ENCODE results near the gene AOAH.

Gene AOAH, protein sequence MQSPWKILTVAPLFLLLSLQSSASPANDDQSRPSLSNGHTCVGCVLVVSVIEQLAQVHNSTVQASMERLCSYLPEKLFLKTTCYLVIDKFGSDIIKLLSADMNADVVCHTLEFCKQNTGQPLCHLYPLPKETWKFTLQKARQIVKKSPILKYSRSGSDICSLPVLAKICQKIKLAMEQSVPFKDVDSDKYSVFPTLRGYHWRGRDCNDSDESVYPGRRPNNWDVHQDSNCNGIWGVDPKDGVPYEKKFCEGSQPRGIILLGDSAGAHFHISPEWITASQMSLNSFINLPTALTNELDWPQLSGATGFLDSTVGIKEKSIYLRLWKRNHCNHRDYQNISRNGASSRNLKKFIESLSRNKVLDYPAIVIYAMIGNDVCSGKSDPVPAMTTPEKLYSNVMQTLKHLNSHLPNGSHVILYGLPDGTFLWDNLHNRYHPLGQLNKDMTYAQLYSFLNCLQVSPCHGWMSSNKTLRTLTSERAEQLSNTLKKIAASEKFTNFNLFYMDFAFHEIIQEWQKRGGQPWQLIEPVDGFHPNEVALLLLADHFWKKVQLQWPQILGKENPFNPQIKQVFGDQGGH

DNA sequence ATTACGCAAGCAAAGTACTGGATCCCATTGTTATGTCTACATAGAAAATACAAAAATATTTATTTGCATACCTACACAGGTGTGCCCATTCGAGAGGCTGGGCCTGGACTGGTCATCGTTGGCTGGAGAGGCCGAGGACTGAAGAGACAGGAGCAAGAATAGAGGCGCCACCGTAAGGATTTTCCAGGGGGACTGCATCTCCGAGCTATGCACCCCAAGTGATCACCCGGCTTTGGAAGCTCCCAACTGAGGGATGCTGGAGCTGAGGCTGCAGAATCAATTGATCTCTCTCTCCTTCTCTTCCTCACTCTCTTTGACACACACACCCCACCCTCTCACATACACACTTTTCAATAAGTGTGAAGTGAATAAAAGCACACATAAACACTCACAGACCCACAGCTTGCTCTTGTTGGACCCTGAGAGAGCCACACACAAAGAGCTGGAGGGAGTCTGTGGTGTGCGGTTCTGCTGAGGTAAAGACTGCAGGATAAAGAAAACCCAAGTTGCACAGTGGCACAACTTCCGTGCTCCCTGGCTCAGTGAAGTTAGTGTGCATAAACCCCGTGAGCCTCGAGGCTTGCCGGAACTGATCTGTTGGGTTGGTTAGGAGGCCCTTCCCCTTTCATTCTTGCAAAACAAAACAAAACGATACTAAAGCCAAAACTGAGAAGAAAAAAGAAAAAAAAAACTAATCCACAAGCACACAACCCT, at the start of gene AOAH:
Gene AOAH, minus strand, starts transcription at position 544 of the 714 bp plus-strand sequence. Its CDS starts 346 bp downstream, at position 198.
- DNase-seq: no peak

DNA sequence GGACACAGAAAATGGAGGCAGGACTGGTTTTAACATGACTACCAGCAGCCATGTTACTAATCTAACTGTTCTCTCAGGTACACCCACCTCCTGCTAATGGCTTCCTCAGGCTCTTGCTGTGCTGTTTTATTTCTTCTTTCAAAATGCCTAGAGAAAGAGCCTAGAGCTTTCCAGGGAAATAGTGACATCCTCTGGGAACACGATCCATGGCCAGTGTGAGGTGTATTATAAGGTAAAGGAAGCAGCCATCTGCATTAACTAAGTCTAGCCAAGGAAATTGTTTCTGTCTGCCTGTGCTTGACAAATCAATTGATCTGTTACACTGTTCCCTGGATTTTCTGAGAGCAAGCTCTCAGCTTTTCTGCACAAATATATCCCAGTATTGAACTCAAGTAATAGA, 42.2 kb upstream of the AOAH start:
- no peak for DNase-seq

DNA sequence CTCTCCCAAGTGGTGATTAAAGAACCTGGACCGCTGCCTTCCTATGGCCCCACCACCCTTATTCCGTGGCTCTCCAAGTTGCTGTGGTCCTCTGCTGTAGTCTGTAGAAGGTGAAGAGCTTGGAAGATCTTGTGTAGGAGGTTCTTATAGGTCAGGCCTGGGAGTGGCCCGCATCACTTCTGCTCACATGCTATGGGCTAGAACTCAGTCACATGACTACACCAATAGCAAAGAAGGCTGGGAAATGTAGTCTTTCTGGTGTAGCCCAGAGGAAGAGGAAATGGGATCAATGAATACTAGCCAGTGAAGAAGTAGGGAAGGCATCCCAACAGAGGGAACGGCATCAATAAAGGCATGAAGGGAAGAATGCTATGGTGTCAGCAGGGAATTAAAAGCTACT, 41.3 kb upstream of the AOAH start:
- DNase-seq: no peak

DNA sequence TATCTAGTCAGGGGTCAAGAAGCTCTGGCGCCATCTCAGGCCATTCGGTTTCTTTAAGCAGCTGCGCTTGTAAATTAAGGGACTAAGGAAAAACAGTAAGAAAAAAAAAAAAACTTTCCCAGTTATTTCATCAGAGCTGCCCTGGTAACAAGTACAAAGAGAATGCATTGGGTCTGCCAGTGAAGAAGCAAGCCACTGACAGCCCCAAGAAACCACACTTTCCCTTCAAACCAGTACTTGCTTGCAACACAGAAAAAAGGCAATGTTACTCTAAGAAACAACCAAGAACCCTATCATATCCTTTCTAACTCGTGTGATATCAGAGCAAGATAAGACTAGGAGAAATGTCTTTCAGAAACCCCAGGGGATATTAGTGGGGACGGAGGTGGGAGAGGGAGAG, 40.6 kb upstream of the AOAH start:
- no peak for DNase-seq

DNA sequence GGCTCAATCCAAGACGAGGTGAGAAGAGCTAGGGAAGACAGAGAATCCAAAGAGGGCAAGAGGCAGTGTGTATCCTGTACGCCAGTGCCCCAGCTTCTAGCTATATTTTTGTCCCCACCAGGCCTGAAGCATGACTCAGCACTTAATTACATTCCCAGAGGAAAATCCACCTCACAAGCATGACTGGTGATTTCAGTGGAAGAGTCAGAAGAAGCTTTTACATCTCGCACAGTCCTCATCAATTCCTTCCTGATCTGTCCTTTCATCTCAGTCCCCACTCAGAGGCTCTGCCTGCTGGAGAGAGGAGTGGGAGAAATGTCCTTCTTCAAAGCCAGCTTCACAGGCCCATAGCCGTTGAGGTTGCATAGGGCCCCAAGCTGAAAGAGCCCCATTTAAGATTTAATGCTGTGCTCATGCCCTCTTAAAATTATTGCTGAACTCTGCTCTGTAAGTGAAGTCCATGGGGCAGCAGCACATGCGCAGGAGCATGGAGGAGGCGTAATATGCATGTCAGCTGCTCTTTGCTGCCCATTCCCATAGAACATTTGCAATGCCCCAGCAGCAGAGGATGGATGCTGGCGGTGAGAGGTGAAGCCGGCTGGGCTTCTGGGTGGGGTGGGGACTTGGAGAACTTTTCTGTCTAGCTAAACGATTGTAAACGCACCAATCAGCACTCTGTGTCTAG, 39.0 kb upstream of the AOAH start:
- DNase-seq: no peak

DNA sequence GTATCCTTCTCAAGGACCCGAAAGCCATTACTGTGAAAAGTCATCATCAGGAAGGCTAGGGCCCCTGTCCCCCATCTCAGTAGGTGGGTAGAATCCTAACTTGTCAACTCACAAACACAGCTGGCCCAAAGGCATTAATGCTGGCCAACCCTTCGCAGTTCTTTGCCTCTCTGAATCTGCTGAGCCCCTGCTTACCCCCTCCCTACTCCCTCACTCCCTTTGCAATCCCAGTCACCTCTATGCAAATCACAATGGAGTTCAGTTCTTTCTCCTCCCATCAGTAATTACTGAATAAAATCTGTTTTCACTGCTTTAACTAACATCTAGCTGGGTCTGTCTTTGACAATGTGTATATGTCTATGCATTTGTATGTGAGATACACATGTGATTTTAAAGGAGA, 38.1 kb upstream of the AOAH start:
- no peak for DNase-seq

DNA sequence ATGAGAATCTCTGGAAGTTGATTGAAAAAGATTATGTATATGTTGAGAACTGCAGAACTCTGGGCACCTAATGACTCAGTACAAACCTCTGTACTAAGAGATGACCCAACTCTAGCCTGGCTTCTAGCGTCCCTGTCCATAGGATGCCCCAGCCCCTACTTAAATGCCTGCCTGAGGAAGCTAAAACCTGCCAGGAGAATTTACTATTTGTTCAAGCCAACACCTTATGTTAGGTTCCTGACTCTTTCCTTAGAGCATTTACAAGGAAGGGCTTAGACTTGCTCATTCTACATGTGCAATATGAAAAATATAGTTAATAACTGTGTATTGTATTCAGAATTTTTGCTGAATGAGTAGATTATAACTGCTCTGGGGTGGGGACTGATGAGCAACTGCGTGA, 37.5 kb upstream of the AOAH start:
- no peak for DNase-seq

DNA sequence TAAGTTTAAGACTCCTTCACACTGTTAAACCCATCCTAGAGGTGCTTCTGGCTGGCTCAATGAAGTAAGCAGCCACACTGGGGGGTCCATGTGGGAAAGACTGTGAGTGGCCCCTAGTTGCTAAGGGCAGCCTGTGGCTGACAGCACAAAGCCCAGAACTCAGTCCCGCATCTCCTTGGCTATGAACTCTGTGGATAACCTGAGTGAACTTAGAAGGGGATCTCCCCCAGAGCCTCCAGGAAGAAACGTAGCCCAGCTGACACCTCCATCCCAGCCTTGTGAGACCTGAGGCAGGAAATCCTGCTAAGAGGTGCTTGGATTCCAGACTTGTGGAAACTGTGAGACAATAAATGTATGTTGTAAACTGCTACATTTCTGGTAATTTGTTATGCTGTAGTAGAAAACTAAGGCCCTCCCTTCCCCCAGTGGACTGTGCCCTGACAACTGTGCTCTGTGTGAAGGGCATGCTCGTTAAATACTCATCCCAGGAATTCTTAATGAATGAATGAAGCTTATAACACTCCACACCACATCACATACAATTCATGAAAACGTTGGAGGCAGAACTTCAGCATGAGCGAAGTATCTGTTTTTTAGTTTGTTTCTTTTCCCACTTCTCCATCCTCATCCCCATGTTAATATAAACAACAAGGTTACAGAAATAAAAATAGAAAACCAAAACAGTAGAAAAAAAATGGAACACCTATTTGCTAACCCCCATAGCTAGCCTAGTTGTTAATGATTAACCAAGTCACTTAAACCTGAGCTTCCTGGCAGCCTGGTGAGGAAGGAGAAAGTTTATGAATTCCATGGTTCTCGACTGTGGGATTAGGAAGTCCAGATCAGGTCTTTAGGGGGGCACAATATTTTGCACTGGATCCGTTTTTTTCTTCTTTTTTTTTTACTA, 36.8 kb upstream of the AOAH start:
- DNase-seq: no peak

DNA sequence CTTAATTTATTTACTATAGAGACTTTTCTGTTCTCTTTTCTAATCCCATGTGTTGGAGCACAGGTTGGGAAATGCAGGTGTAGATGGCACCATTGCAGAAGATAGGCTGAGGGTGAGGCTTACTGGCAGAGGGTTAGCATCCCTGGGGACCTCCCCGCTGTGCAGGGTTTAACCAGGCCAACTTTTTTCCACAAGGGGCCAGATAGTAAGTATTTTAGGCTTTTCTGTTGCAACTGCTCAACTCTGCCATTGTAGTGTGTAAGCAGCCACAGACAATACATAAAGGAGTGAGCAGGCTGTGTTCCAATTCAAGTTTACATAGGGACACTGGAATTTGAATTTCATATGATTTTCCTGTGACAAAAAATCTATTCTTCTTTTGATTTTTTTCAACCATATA, 34.6 kb upstream of the AOAH start:
- no peak for DNase-seq

DNA sequence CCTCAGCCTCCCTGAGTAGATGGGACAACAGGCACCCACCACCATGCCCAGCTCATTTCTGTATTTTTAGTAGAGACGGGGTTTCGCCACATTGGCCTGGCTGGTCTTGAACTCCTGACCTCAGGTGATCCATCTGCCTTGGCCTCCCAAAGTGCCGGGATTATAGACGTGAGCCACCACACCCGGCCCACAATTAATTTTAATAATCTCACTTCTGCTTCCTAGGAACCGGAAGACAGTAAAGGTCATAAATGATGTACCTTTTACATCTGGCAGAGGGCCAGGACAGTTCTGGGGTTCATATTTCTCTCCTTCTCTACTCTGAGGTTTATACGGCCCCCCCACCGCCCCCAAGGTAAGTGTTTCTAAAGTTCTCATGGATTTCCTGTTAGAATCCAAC, 31.2 kb upstream of the AOAH start:
- no peak for DNase-seq

DNA sequence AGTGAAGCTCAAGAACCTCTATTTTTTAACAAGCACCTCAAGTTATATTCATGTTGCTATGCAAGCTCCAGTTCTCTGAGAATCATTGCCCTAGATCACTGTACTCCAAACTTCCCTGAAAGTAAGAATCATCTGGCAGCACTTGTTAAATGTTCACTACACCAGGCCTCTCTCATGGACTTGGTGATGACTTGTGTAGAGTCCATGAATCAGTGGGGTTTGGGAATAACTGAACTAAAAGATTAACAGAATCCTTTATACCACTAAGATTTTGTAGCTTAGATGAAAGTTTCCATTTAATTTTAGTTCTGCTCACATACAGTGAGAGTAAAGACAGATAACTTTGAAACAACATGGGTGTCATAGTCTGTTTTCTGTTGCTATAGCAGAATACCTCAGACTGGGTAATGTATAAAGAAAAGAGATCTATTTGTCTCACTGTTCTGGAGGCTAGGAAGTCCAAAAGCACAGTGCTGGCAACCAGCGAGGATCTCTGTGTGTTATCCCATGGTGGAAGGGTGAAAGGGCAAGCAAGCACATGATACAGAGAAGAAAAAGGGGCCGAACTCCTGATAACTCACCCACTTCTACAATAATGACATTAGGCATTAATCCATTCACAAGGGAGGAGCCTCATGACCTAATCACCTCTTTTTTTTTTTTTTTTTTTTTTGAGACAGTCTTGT, 27.9 kb upstream of the AOAH start:
- DNase-seq: no peak

DNA sequence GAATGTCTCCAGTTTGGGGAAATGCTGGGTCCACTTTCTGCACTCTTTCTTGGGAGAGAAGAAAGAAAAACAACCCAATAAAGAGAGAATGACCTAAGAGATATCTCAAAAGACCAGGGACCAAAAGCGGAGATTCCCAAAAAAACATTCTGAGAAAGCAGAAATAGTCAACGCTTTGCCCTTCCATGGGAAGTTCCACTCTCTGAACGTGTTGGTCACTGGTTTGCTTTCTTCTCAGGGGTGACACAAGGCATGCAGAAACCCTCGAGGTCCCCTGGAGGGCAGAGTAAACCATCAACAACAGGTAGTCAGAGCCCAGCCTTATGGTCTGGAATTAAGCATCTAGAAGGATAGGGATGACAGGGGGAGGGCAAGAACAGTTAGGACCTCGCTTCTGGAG, 26.2 kb upstream of the AOAH start:
- DNase-seq: no peak

DNA sequence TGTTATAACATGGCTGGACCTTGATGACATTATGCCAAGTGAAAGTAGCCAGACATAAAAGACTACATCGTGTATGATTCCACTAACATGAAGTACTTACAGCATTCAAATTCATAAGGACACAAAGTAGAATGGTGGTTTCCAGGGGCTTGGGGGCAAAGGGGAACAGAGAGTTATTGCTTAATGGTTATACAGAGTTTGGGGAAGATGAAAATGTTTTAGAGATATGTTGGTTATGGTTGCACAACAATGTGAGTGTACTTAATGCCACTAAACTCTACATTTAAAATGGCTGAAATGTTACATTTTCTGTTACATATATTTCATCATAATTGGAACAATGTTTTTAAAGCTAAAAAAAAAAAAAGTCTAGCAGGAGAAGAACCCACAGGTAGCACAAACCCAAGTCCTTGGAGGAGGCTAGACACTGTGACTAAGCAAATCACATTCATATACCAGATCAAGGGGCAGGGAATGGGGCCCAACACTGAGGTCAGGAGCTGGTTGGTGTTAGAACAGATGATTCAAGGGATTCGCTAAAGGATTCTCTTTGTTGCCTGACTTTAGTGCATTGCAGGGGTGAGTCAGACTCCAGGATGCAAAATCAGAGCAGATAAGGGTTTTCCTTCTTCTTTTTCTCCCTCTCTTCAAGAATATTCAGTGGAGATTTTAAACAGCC, 25.1 kb upstream of the AOAH start:
- DNase-seq: no peak

DNA sequence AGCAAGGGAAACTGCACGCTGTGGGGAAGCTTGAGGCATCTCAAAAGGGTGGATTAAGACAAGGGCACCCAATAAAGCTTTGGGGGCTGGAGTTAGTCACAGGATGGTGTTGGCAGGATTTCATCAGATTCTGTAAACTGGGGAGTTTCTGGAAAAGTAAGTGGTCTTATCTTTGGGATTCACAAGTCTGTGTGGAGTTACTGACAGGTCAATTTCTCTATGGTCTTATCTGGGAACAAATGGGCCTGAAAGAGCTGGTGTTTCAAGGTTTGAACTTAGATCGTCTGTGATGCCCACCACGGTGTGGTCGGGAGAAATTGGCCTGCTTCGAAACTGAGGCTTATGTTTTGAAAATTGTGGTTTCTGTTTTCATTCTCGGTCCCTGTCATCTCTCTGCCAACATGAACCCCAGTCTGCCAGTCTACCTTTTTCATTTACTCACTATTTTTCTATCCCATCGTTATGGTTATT, 23.8 kb upstream of the AOAH start:
- DNase-seq: no peak

DNA sequence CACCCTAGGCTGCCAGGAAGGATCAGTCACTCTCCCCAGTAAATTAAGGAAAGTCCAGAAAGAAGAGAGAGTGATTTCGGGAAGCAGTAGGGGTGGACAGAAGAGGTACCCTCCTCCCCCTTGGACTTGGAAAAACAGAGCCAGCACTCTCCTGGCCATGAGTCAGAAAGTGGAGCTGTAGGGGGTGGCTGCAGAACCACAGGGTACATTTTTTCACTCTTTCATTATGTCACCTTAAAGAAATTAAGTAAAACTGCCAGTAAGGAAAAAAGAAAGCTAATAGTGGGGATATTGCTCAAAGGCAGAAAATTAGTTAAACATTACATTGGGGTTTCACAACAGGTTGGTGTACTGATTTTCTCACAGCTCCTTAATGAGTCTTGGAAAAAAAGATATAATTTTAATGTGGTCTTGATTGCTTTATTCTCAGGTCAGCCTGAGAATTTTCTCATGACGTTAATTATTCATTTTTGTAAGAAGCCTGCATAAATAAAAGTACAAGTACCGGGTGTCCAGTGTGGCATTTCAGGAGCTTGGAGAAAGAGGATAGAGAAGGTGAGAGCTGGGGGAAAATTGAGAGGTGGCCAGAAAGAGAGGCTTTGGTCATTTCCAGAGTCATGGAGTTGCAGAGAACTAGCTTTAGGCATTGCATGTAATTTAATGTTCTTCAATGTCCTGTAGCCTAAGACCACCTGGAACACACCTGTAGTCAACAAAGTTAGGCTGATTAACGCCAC, 23.2 kb upstream of the AOAH start:
- DNase-seq: no peak

DNA sequence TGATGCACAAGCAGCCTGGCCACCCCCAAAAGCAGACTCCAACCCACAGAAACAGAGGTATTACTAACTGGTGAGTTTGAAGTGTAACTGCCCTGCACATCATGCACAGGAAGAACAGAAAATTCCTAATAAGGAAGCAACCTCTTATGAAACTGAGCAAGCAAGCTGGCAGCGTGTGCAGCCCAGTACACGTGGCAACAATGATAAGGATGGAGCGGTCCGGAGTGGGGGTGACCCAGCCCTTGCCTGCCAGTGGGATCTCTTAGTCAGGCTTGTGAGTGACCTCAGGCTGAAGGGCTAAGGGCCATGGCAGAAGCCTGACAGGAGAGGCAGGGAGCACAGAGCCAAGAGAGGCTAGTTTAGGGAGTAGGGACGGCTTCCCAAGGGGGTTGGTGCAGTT, 22.1 kb upstream of the AOAH start:
- no peak for DNase-seq

DNA sequence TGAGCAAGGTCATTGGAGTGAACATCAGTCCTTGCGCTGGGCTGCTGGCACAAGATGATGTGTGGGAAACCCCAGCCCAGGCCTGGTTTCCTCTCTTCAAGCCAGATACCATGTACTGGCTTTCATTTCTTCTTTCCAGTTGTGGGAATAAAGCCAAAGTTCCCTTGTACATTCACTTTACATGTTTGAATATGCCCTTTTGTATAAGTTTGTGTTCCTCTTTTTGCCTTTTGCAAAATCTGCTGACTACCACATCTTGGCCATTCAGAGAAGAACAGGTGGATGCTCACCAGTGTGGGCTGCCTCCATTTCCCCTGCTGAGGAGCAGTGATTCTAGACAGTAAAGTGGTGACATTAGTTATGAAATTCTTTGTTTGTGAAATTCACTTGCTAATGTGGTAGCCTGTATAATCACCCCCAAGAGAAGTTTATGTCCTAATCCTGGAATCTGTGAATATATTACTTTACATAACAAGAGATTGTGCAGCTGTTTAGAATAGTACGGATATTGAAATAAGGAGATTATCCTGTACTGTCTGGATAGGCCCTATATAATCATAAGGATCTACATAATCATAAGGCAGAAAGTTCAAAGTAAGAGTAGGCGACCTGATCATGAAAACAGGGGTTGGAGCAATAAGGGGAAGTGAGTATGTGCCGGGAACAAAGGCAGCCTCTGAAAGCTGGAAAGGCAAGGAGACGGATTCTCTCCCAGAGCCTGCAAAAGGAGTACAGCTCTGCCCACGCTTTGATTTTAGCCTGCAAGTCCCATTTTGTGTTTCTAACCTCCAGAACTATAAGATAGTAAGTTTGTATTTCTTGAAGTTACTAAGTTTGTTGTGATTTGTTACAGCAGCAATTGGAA, 18.8 kb upstream of the AOAH start:
- no peak for DNase-seq

DNA sequence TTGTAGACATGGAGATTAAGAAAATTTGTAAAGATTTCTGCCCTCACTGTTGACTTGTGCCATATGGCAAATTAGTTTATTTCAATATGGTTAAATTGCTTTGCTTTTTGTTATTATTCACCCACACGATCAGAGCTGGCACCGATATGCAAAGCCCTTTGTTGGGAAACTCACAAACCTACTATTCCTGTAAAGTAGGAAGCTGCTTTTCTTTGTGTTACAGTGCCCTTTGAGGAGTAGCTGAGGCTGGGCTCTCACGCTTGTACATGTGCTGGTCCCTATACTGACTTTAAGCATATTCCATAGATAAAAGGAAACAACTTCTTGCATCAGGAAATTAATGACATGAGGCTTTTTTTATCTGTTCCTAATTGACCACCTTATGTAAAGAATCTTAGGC, 17.6 kb upstream of the AOAH start:
- DNase-seq: no peak

DNA sequence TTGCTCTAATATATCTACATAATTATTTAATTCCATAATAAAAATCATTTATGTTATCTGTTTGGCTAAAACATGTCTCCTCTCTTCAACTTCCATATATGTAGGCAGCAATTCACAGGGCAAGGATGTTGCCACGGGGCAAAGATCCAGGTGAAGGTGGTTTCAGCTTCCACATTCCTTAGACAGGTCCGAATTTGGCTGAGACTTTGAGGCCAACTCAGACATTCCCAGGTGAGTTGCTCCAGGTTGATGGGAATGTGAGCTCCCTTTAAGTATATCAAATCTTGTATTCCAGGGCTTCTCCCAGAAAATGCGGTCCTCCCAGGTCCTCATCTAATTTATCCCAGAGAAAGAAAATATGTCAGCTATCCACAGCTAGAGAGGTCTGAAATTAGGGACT, 15.1 kb upstream of the AOAH start:
- no peak for DNase-seq

DNA sequence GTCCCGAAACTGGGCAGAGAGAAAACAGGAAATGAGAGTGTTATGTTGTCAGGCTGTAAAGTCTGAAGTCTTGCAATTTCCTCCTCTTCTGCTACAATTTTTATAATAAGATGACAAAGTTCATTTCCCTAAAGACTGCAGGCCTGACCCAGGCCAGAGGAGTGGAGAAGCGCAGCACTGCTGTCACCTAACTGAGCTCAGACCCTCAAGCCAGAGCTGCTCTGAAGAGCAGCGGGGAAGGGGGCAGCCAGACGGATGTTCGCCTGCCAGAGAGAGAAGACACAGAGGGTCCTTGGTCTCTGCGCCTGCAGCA, 12.6 kb upstream of the AOAH start:
- DNase-seq: no peak
